Stimulated activated CD4-positive, alpha-beta T cell treated with anti-CD3 and anti-CD28 coated beads, Interleukin-1b, Interleukin-23, amount 100 ng/mL, for 4 hours (primary cell): ENCODE results near the gene PRAMEF27.
"Not testable (repeated sequence)": the region's sequence is repeated elsewhere in the genome, so short reads cannot be mapped to it uniquely, and the experiment has no call there.

Experiments
- DNase-seq, 2 donors: peaks; one replicate each; pipeline ENCODE4 v3.0.0-alpha.2; 2020; ENCODE audit warnings: low read depth in 2 of 2

Gene PRAMEF27

GRCh38 chr1:13056475-13056874 is at the start of gene PRAMEF27:
TSS of gene PRAMEF27 (minus strand) at chr1:13056575. CDS start at chr1:13053659, 2,916 bp downstream.
- DNase-seq, result not testable (repeated sequence)

GRCh38 chr1:13070474-13070873 is 14.1 kb upstream of the PRAMEF27 start, which contains the start of gene PRAMEF25:
TSS of gene PRAMEF25 (plus strand) at chr1:13070774. CDS start at chr1:13073694, 2,920 bp downstream.
- DNase-seq, result not testable (repeated sequence)

DNA sequence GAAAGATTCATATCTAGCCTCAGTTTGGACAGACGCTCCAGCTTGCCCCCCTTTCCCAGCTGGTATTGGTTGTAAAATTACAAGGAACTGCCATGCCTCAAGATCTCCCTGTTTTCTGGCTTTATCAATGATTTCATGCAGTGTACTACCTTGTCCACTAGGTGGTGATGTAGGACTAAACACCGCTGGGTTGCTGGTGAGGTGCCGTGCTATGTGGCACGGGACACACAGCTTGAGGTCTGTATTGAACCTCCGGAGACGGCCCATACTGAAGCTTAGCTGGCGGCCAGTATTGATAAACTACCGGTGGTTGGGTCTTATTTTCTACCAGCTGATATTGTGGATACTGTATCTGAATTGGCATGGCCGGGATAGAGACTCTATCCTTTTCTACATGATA is 36.5 kb downstream of the PRAMEF27 start:
- DNase-seq, result not testable (repeated sequence)

DNA sequence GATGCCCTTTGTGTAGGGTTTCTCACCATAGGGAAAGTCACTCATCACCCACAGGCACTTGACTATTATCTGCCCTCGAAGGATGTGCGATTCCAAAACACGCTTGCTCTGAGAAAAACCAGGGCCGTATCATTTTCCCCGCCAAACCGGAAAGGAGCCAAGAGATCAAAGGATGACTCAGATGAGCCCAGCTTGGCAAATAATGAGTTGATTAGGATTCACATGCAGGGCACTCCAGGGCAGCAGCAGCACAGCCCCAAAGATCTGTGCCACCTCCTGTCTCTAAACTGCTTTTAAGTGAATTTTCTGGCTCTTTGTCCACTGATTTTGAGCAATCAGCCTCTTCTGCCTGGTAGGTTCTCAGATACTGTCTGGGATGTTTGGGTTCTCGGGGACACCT is 44.4 kb downstream of the PRAMEF27 start:
- not testable (repeated sequence) for DNase-seq

GRCh38 chr1:13009348-13009747 is 47.0 kb downstream of the PRAMEF27 start:
- not testable (repeated sequence) for DNase-seq

DNA sequence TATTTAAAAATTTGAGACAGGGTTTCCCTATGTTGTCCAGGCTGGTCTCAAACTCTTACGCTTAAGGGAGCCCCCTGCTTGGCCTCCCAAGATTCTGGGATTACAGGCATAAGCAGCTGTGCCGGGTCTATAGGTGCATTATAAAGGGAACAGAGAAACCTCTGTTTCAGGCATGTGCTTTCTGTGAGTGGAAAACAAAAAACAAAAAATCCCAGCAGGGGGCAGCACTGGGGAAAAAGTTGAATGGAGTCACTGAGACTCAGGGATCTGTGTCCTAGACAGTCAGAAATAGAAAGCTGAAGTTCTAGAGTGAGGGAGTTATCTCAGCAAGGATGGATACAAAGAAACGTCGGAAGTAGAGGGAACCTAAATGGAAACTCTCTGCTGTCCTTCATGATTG is 50.6 kb downstream of the PRAMEF27 start:
- not testable (repeated sequence) for DNase-seq
